Activated CD8-positive, alpha-beta memory T cell treated with anti-CD3 and anti-CD28 coated beads for 1 hour (primary cell): ENCODE results near the gene TBC1D30.

ENCODE experiments used
- DNase-seq, 2 donors: peaks; one replicate each; pipeline ENCODE4 v3.0.0-alpha.2; 2020; ENCODE audit warnings: low read depth in 1 of 2; ENCODE audit errors: extremely low read depth in 1 of 2

Gene TBC1D30

GRCh38 chr12:64858882-64859605, 34.6 kb downstream of the TBC1D30 start:
- DNase-seq: no peak

GRCh38 chr12:64860446-64860998, 36.1 kb downstream of the TBC1D30 start:
- no peak for DNase-seq

DNA sequence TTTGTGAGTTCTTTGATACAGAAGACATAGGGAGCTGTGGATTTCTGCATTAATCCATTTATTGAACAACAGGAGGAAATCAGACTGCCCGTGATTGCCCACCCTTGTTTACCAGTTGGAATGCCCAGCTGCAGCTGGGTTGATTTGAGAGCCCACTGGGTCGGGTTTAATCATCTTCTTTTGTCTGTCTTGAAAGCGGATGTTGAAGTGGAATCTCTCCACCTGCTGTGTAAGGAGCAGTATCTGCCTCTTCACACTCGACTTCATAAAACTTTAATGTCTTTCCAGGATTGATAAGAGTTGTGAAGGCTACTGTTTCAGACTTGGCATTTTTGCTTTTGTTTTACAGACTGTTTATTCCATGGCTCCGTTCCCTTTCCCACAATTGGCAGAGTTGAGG, 39.9 kb downstream of the TBC1D30 start:
- DNase-seq: no peak

DNA sequence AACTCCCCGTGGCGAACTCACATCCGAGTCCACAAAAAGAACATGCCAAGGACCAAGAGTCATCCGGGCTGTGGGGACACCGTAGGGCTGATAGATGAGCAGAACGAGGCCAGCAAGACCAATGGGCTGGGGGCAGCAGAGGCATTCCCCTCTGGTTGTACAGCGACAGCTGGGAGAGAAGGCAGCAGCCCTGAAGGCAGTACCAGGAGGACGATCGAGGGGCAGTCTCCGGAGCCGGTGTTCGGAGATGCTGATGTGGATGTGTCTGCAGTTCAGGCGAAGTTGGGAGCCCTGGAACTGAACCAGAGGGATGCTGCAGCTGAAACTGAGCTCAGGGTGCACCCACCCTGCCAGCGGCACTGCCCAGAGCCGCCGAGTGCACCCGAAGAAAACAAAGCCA, 50.7 kb downstream of the TBC1D30 start:
- DNase-seq: no peak

- no peak for DNase-seq
Observed at GRCh38 chr12:64876388-64877071, 52.1 kb downstream of the TBC1D30 start.

- no peak for DNase-seq
Observed at GRCh38 chr12:64877363-64878004, 53.0 kb downstream of the TBC1D30 start.

DNA sequence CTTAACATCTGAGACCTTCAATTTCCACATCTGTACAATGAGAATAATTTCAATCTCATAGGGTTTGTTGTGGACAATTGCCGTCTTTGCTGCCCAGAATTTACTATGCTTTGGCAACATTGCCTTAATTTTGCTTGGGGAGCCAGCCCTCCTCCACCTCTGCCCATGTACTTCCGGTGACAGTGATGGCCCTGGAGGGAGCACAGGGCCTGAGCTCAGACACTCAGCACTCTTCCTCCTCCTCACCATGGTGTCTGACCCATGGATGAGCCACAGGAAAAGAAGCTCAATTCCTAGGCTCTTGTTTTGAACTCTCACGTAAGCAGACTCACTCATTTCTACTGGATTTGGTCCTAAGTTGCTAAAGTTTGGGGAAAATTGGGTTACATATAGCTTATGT, 58.2 kb downstream of the TBC1D30 start:
- no peak for DNase-seq

GRCh38 chr12:64883264-64884163, 59.1 kb downstream of the TBC1D30 start:
- DNase-seq: no peak

- DNase-seq: no peak
Observed at GRCh38 chr12:64884164-64884542, 59.7 kb downstream of the TBC1D30 start.

GRCh38 chr12:64884728-64885127, 60.3 kb downstream of the TBC1D30 start:
- no peak for DNase-seq

GRCh38 chr12:64889434-64890216, 65.2 kb downstream of the TBC1D30 start:
- DNase-seq: no peak

DNA sequence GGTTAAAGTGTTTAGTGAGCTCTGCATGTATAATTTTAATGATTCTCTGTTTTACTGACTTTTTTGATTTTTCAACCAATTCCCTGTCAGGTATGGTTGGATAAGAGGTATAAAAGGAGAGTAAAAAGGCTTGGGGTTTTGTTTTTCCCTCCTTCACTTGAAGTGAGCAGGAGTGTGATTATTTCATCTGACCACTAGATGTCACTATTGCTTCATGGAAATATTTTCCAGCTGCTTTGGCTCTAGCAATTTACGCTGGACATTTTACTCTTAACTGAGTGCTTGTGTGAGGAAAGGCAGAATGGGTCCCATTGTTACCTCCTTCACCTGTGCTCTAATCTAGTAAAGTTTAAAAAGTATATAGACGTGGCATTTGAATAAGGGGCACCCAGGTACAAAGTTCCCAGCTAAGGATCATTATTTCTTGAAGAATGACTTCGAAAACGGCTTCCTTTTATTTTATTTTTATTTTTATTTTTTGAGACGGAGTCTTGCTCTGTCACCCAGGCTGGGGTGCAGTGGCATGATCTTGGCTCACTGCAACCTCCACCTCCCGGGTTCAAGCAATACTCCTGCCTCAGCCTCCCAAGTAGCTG, 66.5 kb downstream of the TBC1D30 start:
- no peak for DNase-seq

- no peak for DNase-seq
Observed at GRCh38 chr12:64891629-64892028, 67.2 kb downstream of the TBC1D30 start.

GRCh38 chr12:64892561-64892960, 68.1 kb downstream of the TBC1D30 start:
- DNase-seq: no peak

- DNase-seq: no peak
Observed at GRCh38 chr12:64893961-64894360, 69.5 kb downstream of the TBC1D30 start.

- no peak for DNase-seq
Observed at GRCh38 chr12:64894827-64895475, 70.5 kb downstream of the TBC1D30 start.

DNA sequence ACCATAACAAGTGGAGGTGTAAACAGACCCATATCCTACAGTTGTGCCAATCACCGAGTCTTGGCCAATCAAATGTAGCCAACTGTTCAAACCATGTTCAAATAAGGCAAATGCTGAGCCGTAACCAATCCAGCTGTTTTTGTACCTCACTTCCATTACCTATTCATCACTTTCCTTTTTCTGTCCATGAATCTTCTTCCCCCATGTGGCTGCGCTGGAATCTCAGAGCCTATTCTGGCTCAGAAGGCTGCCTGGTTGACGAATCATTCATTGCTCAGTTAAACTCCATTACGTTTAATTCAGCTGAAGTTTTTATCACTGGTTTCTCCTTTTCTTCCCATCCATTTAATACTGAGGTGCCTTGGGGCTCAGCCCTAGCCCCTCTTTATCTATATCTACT, 71.1 kb downstream of the TBC1D30 start:
- DNase-seq: no peak

GRCh38 chr12:64900540-64900939, 76.1 kb downstream of the TBC1D30 start:
- DNase-seq: no peak

GRCh38 chr12:64903479-64904152, 79.2 kb downstream of the TBC1D30 start:
- no peak for DNase-seq
